ENCODE measurements around the gene TDO2. TPM values are rescaled to one million over a fixed set of nuclear protein-coding genes. Genes with fewer than 3 reads are reported as not detected.

The TDO2 gene
- total and polyA plus RNA-seq, 2 of the 4 experiments (the other 2 are of a cell fraction), result 0.09 to 0.18 TPM

DNA sequence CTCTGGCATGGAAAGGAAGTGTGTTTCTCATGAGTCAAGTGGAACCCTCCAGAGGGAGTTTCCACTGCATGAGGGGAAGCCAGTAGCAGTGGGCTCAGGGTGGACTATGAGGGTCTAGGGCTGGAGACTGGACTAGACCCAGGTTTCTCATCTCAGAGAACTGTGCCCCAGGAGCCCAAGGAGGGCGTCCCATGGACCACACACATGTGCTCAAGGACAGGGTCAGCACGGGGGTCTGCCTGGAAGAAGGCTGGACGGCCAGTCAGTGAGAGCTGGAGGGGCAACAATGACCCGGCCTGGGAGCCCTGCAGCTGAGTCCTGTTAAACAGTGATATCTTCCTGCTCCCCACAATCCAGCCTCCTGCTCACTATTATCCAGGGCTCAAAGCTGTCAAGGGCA is 55.9 kb downstream of the TDO2 start:
- Histone ChIP-seq H3K4me3 (ENCODE audit: insufficient read depth, low read depth, low read length) (no peak overlapping the region), H2BK15ac (ENCODE audit: low read depth, low read length) (no peak overlapping the region), H2AK9ac (replicated peaks; ENCODE audit: low read depth, low read length, poor library complexity) (no peak overlapping the region), H2AK5ac (ENCODE audit: low read depth, low read length) (no peak overlapping the region), H4K20me1 (ENCODE audit: insufficient read depth, low read length) (no peaks in the 10 kb centered on the region), H3K14ac (replicated peaks; ENCODE audit: low read depth, low read length) (no peak overlapping the region), H3K23ac (ENCODE audit: low read depth, low read length) (no peak overlapping the region), H2BK120ac (ENCODE audit: low read depth, low read length) (no peak overlapping the region), H3K9me1 (ENCODE audit: insufficient read depth, low read length) (no peaks in the 10 kb centered on the region; the same call in 1 of the 2 replicates), H3K4me2 (ENCODE audit: low read depth, low read length) (no peak overlapping the region), H3K4ac (ENCODE audit: low read depth, low read length) (no peak overlapping the region; the same call in 1 of the 2 replicates), H3K9ac (ENCODE audit: low read depth, low read length) (no peak overlapping the region), H3K4me1 (ENCODE audit: control insufficient read depth, insufficient read depth, low read length) (no peaks in the 10 kb centered on the region), H3K27ac (ENCODE audit: insufficient read depth, low read length) (no peak overlapping the region), H2BK5ac (ENCODE audit: low read depth, low read length, poor library complexity, severe bottlenecking) (no peak overlapping the region), H3K79me1 (ENCODE audit: low read depth in 1 of 2, low read length in 2 of 2) (no peaks in the 10 kb centered on the region), H3K36me3 (ENCODE audit: control insufficient read depth, insufficient read depth, low read length) (no peaks in the 10 kb centered on the region), H4K8ac (ENCODE audit: low read depth in 2 of 2, low read length in 2 of 2) (no peak overlapping the region), H3K56ac (ENCODE audit: extremely low read depth, insufficient read depth, low read length) (no peak overlapping the region), H3K18ac (ENCODE audit: low read depth, low read length) (no peak overlapping the region; the same call in 1 of the 2 replicates), H3K9me3 (ENCODE audit: control insufficient read depth, insufficient read depth, low read length) (no peaks in the 10 kb centered on the region), H2BK20ac (ENCODE audit: low read depth, low read length) (no peak overlapping the region), H3K27me3 (ENCODE audit: control insufficient read depth, insufficient read depth, low read length) (no peaks in the 10 kb centered on the region), H2AFZ (replicated peaks; ENCODE audit: low read length, poor library complexity) (no peak overlapping the region), H4K5ac (ENCODE audit: low read depth, low read length) (no peak overlapping the region), H4K91ac (ENCODE audit: insufficient read depth, low read depth, low read length) (no peak overlapping the region)
- ChIA-PET POLR2A (ENCODE audit: unreplicated experiment) (no interaction called here), CTCF (no interaction called here)
- ATAC-seq (ENCODE audit: low read depth), result no peak
- no peak for TF ChIP-seq MAFK (IDR thresholded peaks at IDR 0.05; ENCODE audit: low read depth, low read length)
- no peak for TF ChIP-seq CHD1 (IDR thresholded peaks at IDR 0.05; ENCODE audit: low read depth, low read length)
- no peak for TF ChIP-seq RCOR1 (IDR thresholded peaks at IDR 0.05; ENCODE audit: insufficient replicate concordance, low read length)
- no peak for TF ChIP-seq NFE2L2 (IDR thresholded peaks at IDR 0.05; ENCODE audit: low read depth, low read length)
- TF ChIP-seq, protein P1, sequence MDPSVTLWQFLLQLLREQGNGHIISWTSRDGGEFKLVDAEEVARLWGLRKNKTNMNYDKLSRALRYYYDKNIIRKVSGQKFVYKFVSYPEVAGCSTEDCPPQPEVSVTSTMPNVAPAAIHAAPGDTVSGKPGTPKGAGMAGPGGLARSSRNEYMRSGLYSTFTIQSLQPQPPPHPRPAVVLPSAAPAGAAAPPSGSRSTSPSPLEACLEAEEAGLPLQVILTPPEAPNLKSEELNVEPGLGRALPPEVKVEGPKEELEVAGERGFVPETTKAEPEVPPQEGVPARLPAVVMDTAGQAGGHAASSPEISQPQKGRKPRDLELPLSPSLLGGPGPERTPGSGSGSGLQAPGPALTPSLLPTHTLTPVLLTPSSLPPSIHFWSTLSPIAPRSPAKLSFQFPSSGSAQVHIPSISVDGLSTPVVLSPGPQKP (IDR thresholded peaks at IDR 0.05; ENCODE audit: borderline replicate concordance, low read depth, low read length), result no peak
- no peak for TF ChIP-seq RAD21 (IDR thresholded peaks at IDR 0.05; ENCODE audit: low read length)
- TF ChIP-seq, protein P2, sequence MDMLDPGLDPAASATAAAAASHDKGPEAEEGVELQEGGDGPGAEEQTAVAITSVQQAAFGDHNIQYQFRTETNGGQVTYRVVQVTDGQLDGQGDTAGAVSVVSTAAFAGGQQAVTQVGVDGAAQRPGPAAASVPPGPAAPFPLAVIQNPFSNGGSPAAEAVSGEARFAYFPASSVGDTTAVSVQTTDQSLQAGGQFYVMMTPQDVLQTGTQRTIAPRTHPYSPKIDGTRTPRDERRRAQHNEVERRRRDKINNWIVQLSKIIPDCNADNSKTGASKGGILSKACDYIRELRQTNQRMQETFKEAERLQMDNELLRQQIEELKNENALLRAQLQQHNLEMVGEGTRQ (IDR thresholded peaks at IDR 0.05; ENCODE audit: low read depth, low read length), result no peak
- TF ChIP-seq, protein P3, sequence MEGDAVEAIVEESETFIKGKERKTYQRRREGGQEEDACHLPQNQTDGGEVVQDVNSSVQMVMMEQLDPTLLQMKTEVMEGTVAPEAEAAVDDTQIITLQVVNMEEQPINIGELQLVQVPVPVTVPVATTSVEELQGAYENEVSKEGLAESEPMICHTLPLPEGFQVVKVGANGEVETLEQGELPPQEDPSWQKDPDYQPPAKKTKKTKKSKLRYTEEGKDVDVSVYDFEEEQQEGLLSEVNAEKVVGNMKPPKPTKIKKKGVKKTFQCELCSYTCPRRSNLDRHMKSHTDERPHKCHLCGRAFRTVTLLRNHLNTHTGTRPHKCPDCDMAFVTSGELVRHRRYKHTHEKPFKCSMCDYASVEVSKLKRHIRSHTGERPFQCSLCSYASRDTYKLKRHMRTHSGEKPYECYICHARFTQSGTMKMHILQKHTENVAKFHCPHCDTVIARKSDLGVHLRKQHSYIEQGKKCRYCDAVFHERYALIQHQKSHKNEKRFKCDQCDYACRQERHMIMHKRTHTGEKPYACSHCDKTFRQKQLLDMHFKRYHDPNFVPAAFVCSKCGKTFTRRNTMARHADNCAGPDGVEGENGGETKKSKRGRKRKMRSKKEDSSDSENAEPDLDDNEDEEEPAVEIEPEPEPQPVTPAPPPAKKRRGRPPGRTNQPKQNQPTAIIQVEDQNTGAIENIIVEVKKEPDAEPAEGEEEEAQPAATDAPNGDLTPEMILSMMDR (conservative IDR thresholded peaks at IDR 0.05; ENCODE audit: low read depth, low read length), result no peak
- TF ChIP-seq RFX5 (IDR thresholded peaks at IDR 0.05; ENCODE audit: low read depth, low read length), result no peak
- TF ChIP-seq POLR2A (IDR thresholded peaks at IDR 0.05; ENCODE audit: low read depth, low read length), result no peak
- no peak for TF ChIP-seq MXI1 (IDR thresholded peaks at IDR 0.05; ENCODE audit: borderline replicate concordance, low read depth, low read length)
- TF ChIP-seq SMC3 (IDR thresholded peaks at IDR 0.05; ENCODE audit: low read depth, low read length), result no peak
- no peak for TF ChIP-seq BHLHE40 (IDR thresholded peaks at IDR 0.05; ENCODE audit: low read depth, low read length)
- TF ChIP-seq MAZ (IDR thresholded peaks at IDR 0.05; ENCODE audit: borderline replicate concordance, low read depth, low read length), result no peak
- no peak for TF ChIP-seq CEBPB (IDR thresholded peaks at IDR 0.05; ENCODE audit: low read depth, low read length)
- no peak for TF ChIP-seq FOS (IDR thresholded peaks at IDR 0.05; ENCODE audit: low read depth, low read length)
- intact Hi-C loops (cut with micrococcal nuclease) (loop anchor here (10.0 kb wide), 1 partner anchor 1005 kb away; no protein-coding TSS in a partner anchor), dilution Hi-C loops (cut with HindIII; ENCODE audit: low sequenced_read_pairs, unreplicated experiment) (no loop called here), in situ Hi-C loops (cut with MboI; ENCODE audit: low sequenced_read_pairs) (loop anchor here (10.0 to 25.0 kb wide), 3 partner anchors 515 to 1003 kb away; partner anchors contain the start of gene PDGFC)
- 90% methylated on average over 3 of the region's 4 CpGs; no CpG with 5 or more reads in 1 of the 2 experiments for WGBS, 2 experiments (ENCODE audit: extremely low coverage in 2 of 2, insufficient read length in 1 of 2)
- DNase-seq, result no peak
- BruUV-seq (replicated peaks), result no TSS peak

Data from IMR-90 (cell line).